Measurements from ENCODE around the gene FLAD1.
A peak's percentile ranks its signal among the peaks of the same experiment; 100 is the strongest.

FLAD1 gene

DNA sequence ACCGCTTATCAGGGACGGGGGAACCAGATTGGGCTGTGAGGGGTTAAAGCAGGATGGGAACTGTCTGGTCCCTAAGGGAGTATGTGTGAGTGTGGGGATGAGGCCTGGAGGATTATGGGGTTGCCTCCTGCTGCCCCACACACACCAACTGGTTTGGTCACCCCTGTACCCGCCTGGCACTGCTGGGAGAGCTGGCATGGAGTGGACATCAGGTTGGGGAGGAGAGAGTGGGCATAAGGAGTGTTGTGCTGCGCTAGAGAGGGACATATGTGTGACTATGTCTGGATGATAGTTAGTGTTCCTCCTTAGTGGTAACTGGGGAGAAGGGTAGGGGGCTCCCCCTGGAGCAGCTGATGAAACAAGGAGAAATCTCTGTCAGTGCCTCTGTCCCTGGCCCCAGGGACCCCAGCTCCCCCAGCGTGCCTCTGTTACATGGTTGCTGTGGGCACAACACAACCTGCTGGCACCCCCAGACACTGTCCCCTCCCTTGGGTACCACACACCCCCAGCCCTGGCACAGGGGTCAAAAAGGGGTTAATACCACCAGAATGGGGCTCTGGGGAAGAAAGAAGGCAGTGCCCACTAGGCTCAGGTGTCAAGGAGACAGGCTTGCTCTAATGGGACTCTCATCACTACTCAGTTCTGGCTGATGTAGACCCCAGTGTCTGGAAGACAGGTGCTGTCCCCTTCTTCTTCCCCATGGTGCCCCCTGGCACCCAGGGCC lies 21.4 kb downstream of the FLAD1 start:
- Histone ChIP-seq H3K9me3 (ENCODE audit: control insufficient read depth, insufficient read depth, low read depth, low read length) (no peaks in the 10 kb centered on the region), H3K4me3 (ENCODE audit: low read depth, low read length) (peak overlapping the region; percentile 50), H3K36me3 (ENCODE audit: control insufficient read depth in 2 of 2, insufficient read depth in 1 of 2, low read length in 2 of 2) (no peaks in the 10 kb centered on the region), H3K27ac (ENCODE audit: extremely low read depth, low read depth, low read length) (peak overlapping the region; percentile 87; the same call in 1 of the 2 replicates), H3K4me1 (ENCODE audit: control insufficient read depth, insufficient read depth, low read length) (peaks cover 13% of the 10 kb centered on the region)
- CTCF ChIA-PET: interaction anchor here (1.2 to 2.1 kb wide), 3 partner anchors 12 to 81 kb away, joined by 3 to 11 read pairs (median 5); partner anchors contain the start of gene ADAM15
- POLR2A ChIA-PET: interaction anchor here (0.9 to 2.1 kb wide), 4 partner anchors 8 to 43 kb away, joined by 3 to 9 read pairs (median 6); partner anchors contain the start of genes FLAD1 and PYGO2
- 0 out of 2 replicates have a peak, but pooled peaks have one; percentile 28 for TF ChIP-seq MZF1 (tag by site-specific recombination; IDR thresholded peaks at IDR 0.05; ENCODE audit: borderline replicate concordance)
- TF ChIP-seq, protein P1, sequence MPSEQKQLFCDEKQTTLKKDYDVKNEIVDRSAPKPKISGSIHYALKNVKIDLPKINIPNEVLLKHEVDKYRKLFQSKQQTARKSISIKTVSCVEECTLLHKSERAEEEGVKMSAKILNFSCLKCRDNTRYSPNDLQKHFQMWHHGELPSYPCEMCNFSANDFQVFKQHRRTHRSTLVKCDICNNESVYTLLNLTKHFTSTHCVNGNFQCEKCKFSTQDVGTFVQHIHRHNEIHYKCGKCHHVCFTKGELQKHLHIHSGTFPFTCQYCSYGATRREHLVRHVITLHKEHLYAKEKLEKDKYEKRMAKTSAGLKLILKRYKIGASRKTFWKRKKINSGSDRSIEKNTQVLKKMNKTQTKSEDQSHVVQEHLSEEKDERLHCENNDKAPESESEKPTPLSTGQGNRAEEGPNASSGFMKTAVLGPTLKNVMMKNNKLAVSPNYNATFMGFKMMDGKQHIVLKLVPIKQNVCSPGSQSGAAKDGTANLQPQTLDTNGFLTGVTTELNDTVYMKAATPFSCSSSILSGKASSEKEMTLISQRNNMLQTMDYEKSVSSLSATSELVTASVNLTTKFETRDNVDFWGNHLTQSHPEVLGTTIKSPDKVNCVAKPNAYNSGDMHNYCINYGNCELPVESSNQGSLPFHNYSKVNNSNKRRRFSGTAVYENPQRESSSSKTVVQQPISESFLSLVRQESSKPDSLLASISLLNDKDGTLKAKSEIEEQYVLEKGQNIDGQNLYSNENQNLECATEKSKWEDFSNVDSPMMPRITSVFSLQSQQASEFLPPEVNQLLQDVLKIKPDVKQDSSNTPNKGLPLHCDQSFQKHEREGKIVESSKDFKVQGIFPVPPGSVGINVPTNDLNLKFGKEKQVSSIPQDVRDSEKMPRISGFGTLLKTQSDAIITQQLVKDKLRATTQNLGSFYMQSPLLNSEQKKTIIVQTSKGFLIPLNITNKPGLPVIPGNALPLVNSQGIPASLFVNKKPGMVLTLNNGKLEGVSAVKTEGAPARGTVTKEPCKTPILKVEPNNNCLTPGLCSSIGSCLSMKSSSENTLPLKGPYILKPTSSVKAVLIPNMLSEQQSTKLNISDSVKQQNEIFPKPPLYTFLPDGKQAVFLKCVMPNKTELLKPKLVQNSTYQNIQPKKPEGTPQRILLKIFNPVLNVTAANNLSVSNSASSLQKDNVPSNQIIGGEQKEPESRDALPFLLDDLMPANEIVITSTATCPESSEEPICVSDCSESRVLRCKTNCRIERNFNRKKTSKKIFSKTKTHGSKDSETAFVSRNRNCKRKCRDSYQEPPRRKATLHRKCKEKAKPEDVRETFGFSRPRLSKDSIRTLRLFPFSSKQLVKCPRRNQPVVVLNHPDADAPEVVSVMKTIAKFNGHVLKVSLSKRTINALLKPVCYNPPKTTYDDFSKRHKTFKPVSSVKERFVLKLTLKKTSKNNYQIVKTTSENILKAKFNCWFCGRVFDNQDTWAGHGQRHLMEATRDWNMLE (tag by site-specific recombination; conservative IDR thresholded peaks at IDR 0.05; ENCODE audit: low read depth): 0 out of 2 replicates have a peak, but pooled peaks have one; percentile 9
- no peak for TF ChIP-seq ZBTB7A (tag by site-specific recombination; IDR thresholded peaks at IDR 0.05; ENCODE audit: low read depth)
- 0 out of 2 replicates have a peak, but pooled peaks have one; percentile 32 for TF ChIP-seq BCL11A (tag by site-specific recombination; IDR thresholded peaks at IDR 0.05; ENCODE audit: low read depth)
- TF ChIP-seq, protein P2, sequence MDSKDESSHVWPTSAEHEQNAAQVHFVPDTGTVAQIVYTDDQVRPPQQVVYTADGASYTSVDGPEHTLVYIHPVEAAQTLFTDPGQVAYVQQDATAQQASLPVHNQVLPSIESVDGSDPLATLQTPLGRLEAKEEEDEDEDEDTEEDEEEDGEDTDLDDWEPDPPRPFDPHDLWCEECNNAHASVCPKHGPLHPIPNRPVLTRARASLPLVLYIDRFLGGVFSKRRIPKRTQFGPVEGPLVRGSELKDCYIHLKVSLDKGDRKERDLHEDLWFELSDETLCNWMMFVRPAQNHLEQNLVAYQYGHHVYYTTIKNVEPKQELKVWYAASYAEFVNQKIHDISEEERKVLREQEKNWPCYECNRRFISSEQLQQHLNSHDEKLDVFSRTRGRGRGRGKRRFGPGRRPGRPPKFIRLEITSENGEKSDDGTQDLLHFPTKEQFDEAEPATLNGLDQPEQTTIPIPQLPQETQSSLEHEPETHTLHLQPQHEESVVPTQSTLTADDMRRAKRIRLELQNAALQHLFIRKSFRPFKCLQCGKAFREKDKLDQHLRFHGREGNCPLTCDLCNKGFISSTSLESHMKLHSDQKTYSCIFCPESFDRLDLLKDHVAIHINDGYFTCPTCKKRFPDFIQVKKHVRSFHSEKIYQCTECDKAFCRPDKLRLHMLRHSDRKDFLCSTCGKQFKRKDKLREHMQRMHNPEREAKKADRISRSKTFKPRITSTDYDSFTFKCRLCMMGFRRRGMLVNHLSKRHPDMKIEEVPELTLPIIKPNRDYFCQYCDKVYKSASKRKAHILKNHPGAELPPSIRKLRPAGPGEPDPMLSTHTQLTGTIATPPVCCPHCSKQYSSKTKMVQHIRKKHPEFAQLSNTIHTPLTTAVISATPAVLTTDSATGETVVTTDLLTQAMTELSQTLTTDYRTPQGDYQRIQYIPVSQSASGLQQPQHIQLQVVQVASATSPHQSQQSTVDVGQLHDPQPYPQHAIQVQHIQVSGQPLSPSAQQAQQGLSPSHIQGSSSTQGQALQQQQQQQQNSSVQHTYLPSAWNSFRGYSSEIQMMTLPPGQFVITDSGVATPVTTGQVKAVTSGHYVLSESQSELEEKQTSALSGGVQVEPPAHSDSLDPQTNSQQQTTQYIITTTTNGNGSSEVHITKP (tag by site-specific recombination; IDR thresholded peaks at IDR 0.05): peak; percentile 75; the same call in 1 of the 2 replicates
- no peak for TF ChIP-seq ZNF48 (tag by site-specific recombination; IDR thresholded peaks at IDR 0.05)
- TF ChIP-seq ZEB2 (tag by site-specific recombination; IDR thresholded peaks at IDR 0.05): peak; percentile 48; the same call in 1 of the 2 replicates
- TF ChIP-seq ZNF266 (tag by site-specific recombination; IDR thresholded peaks at IDR 0.05; ENCODE audit: low read depth): peak; percentile 23; the same call in 1 of the 2 replicates
- TF ChIP-seq ZNF324 (tag by site-specific recombination; IDR thresholded peaks at IDR 0.05): no peak
- TF ChIP-seq, protein P3, sequence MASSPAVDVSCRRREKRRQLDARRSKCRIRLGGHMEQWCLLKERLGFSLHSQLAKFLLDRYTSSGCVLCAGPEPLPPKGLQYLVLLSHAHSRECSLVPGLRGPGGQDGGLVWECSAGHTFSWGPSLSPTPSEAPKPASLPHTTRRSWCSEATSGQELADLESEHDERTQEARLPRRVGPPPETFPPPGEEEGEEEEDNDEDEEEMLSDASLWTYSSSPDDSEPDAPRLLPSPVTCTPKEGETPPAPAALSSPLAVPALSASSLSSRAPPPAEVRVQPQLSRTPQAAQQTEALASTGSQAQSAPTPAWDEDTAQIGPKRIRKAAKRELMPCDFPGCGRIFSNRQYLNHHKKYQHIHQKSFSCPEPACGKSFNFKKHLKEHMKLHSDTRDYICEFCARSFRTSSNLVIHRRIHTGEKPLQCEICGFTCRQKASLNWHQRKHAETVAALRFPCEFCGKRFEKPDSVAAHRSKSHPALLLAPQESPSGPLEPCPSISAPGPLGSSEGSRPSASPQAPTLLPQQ (tag by site-specific recombination; IDR thresholded peaks at IDR 0.05): no peak
- TF ChIP-seq IKZF3 (tag by site-specific recombination; IDR thresholded peaks at IDR 0.05): no peak
- no peak for TF ChIP-seq ZNF2 (tag by site-specific recombination; IDR thresholded peaks at IDR 0.05)
- TF ChIP-seq ZSCAN16 (tag by site-specific recombination; IDR thresholded peaks at IDR 0.05): no peak
- no peak for TF ChIP-seq SCRT1 (tag by site-specific recombination; IDR thresholded peaks at IDR 0.05; ENCODE audit: borderline replicate concordance)
- TF ChIP-seq ZBTB20 (tag by site-specific recombination; IDR thresholded peaks at IDR 0.05): 0 out of 2 replicates have a peak, but pooled peaks have one; percentile 34
- TF ChIP-seq SETDB1 (IDR thresholded peaks at IDR 0.05; ENCODE audit: insufficient read length, low read length): no peak
- TF ChIP-seq BCL11B (tag by site-specific recombination; IDR thresholded peaks at IDR 0.05; ENCODE audit: low read depth): peak; percentile 36; the same call in 1 of the 2 replicates
- TF ChIP-seq, protein P4, sequence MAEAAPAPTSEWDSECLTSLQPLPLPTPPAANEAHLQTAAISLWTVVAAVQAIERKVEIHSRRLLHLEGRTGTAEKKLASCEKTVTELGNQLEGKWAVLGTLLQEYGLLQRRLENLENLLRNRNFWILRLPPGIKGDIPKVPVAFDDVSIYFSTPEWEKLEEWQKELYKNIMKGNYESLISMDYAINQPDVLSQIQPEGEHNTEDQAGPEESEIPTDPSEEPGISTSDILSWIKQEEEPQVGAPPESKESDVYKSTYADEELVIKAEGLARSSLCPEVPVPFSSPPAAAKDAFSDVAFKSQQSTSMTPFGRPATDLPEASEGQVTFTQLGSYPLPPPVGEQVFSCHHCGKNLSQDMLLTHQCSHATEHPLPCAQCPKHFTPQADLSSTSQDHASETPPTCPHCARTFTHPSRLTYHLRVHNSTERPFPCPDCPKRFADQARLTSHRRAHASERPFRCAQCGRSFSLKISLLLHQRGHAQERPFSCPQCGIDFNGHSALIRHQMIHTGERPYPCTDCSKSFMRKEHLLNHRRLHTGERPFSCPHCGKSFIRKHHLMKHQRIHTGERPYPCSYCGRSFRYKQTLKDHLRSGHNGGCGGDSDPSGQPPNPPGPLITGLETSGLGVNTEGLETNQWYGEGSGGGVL (tag by site-specific recombination; IDR thresholded peaks at IDR 0.05): peak; percentile 12; the same call in 1 of the 2 replicates
- TF ChIP-seq ZXDB (tag by site-specific recombination; IDR thresholded peaks at IDR 0.05): no peak
- no peak for TF ChIP-seq ZNF785 (tag by site-specific recombination; IDR thresholded peaks at IDR 0.05)
- TF ChIP-seq, protein P5, sequence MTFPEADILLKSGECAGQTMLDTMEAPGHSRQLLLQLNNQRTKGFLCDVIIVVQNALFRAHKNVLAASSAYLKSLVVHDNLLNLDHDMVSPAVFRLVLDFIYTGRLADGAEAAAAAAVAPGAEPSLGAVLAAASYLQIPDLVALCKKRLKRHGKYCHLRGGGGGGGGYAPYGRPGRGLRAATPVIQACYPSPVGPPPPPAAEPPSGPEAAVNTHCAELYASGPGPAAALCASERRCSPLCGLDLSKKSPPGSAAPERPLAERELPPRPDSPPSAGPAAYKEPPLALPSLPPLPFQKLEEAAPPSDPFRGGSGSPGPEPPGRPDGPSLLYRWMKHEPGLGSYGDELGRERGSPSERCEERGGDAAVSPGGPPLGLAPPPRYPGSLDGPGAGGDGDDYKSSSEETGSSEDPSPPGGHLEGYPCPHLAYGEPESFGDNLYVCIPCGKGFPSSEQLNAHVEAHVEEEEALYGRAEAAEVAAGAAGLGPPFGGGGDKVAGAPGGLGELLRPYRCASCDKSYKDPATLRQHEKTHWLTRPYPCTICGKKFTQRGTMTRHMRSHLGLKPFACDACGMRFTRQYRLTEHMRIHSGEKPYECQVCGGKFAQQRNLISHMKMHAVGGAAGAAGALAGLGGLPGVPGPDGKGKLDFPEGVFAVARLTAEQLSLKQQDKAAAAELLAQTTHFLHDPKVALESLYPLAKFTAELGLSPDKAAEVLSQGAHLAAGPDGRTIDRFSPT (tag by site-specific recombination; IDR thresholded peaks at IDR 0.05): peak; percentile 91

All from HEK293 (cell line).